ENCODE data around the gene CDK5RAP3. TPM values are rescaled to one million over a fixed set of nuclear protein-coding genes. Genes with fewer than 3 reads are reported as not detected.
"Not testable (repeated sequence)": the region's sequence is repeated elsewhere in the genome, so short reads cannot be mapped to it uniquely, and the experiment has no call there.

The CDK5RAP3 gene, protein sequence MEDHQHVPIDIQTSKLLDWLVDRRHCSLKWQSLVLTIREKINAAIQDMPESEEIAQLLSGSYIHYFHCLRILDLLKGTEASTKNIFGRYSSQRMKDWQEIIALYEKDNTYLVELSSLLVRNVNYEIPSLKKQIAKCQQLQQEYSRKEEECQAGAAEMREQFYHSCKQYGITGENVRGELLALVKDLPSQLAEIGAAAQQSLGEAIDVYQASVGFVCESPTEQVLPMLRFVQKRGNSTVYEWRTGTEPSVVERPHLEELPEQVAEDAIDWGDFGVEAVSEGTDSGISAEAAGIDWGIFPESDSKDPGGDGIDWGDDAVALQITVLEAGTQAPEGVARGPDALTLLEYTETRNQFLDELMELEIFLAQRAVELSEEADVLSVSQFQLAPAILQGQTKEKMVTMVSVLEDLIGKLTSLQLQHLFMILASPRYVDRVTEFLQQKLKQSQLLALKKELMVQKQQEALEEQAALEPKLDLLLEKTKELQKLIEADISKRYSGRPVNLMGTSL
- total RNA-seq, result 52.3 TPM

- peak within 1 kb of the TSS; percentile 94 for H3K4me3 ChIP-seq (ENCODE audit: low read length)
- H3K27me3 ChIP-seq (ENCODE audit: insufficient read depth, low read length), result no peaks in the 10 kb centered on the region
- H3K9me3 ChIP-seq (ENCODE audit: low read depth, low read length), result no peaks in the 10 kb centered on the region
- peaks cover 30% of the 10 kb centered on the region for H3K4me1 ChIP-seq (ENCODE audit: insufficient read depth, low read length)
Measured at GRCh38 chr17:47970725-47971499, at the start of gene CDK5RAP3. TSS of gene CDK5RAP3 (plus strand) at chr17:47971113. CDS start at chr17:47971147, 34 bp downstream.

GRCh38 chr17:47924785-47925677, 45.9 kb upstream of the CDK5RAP3 start:
- no peaks in the 10 kb centered on the region for H3K9me3 ChIP-seq (ENCODE audit: low read depth, low read length)
- no peaks in the 10 kb centered on the region for H3K27me3 ChIP-seq (ENCODE audit: insufficient read depth, low read length)
- H3K4me1 ChIP-seq (ENCODE audit: insufficient read depth, low read length), result no peaks in the 10 kb centered on the region
- H3K4me3 ChIP-seq (ENCODE audit: low read length), result no peak overlapping the region

DNA sequence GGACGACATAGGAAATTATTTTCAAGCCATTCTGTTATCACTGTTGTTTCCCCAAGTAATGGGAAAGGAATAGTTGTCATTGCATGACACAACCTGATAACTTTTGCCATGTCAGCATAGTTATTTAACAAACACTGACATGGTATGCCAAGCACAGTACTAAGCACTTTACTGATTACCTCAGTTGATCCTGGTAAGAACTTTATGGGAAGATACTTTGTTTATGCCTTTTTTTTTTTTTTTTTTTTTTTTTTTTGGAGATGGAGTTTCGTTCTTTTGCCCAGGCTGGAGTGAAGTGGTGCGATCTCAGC, 45.3 kb upstream of the CDK5RAP3 start:
- H3K27me3 ChIP-seq (ENCODE audit: insufficient read depth, low read length), result no peaks in the 10 kb centered on the region
- H3K4me3 ChIP-seq (ENCODE audit: low read length), result no peak overlapping the region
- H3K9me3 ChIP-seq (ENCODE audit: low read depth, low read length), result no peaks in the 10 kb centered on the region
- H3K4me1 ChIP-seq (ENCODE audit: insufficient read depth, low read length), result no peaks in the 10 kb centered on the region

GRCh38 chr17:47927821-47928400, 43.0 kb upstream of the CDK5RAP3 start:
- no peak overlapping the region for H3K4me3 ChIP-seq (ENCODE audit: low read length)
- H3K27me3 ChIP-seq (ENCODE audit: insufficient read depth, low read length), result no peaks in the 10 kb centered on the region
- no peaks in the 10 kb centered on the region for H3K4me1 ChIP-seq (ENCODE audit: insufficient read depth, low read length)
- H3K9me3 ChIP-seq (ENCODE audit: low read depth, low read length), result no peaks in the 10 kb centered on the region

DNA sequence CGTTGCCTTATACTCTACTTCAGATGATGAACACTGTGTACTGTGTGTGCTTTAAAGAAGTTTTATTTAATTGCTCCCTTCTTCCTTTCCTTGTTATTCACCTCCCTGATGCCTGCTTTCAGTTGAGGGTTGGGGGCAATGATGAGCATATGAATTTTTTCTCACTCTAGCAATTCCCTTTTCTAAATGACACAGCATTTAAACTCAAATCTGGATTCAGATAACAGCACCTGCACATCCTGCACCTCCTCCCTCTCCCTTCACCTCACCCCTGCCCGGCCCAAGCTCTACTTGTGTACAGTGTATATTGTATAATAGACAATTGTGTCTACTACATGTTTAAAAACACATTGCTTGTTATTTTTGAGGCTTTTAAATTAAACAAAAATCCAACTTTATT, 42.5 kb upstream of the CDK5RAP3 start:
- H3K9me3 ChIP-seq (ENCODE audit: low read depth, low read length), result no peaks in the 10 kb centered on the region
- H3K4me3 ChIP-seq (ENCODE audit: low read length), result no peak overlapping the region
- no peaks in the 10 kb centered on the region for H3K4me1 ChIP-seq (ENCODE audit: insufficient read depth, low read length)
- no peaks in the 10 kb centered on the region for H3K27me3 ChIP-seq (ENCODE audit: insufficient read depth, low read length)

DNA sequence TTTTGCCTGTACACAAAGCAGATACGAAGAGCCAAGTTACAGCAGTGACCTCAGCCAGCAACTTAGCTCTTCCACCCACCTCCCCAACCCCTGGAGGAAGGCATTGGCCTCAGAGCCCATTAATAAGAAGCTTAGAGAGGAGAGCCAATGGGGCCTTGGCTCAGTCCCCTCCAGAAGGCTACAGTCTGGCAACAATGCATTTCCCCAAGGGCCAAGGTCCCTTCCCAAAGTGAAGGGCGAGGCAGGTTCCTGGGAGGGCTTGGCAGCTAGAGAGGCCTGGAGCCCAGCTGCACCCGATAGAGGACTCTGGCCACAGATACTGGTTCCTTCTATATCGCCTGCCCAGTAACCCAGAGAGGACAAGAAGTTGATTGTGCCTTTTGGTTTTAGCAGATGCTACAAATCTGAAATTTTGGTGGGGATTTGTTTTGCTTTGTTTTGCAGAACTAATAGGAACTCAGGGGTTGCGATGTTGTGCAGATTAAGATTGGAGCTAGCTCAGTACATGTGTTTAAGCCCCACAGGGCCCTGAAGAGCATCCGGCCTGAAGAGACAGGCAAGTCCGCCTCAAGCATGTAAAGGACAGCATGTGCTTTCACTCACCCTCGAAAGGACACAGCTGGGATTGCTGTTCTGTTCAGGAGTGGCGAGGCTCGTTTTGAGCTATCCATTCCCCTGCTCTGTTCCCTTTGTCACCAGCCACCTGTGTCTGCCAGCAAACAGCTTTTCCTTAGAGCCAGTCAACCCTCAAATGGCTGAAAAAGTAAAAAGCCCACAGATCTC, 41.5 kb upstream of the CDK5RAP3 start:
- H3K27me3 ChIP-seq (ENCODE audit: insufficient read depth, low read length), result no peaks in the 10 kb centered on the region

DNA sequence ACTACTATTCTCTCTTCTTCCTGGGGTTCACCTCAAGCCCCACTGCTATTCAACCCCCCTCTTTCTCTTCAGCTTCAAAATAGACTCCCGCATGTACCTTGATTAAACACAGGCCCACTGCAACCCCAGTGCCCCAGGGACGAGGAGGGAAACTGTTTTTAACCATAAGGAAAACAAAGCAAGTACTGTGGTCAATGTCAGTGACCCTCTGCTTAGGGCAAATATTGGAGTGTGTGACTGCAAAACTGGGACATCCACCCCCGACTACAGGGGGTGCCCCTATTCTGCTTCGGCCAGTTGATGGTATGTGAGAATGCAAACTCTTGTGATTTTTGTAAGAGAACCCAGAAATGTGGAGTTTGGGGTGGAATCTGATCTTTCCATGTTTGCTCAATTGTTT, 39.1 kb upstream of the CDK5RAP3 start:
- no peaks in the 10 kb centered on the region for H3K4me1 ChIP-seq (ENCODE audit: insufficient read depth, low read length)
- no peaks in the 10 kb centered on the region for H3K9me3 ChIP-seq (ENCODE audit: low read depth, low read length)
- H3K27me3 ChIP-seq (ENCODE audit: insufficient read depth, low read length), result no peaks in the 10 kb centered on the region
- H3K4me3 ChIP-seq (ENCODE audit: low read length), result no peak overlapping the region

More for the DNA sequence above, 41.5 kb upstream of the CDK5RAP3 start:
- no peaks in the 10 kb centered on the region for H3K4me1 ChIP-seq (ENCODE audit: insufficient read depth, low read length)
- H3K9me3 ChIP-seq (ENCODE audit: low read depth, low read length), result no peaks in the 10 kb centered on the region
- no peak overlapping the region for H3K4me3 ChIP-seq (ENCODE audit: low read length)

GRCh38 chr17:47934856-47935255, 36.1 kb upstream of the CDK5RAP3 start:
- Histone ChIP-seq H3K4me1 (ENCODE audit: insufficient read depth, low read length) (no peaks in the 10 kb centered on the region), H3K27me3 (ENCODE audit: insufficient read depth, low read length) (no peaks in the 10 kb centered on the region), H3K4me3 (ENCODE audit: low read length) (no peak overlapping the region), H3K9me3 (ENCODE audit: low read depth, low read length) (no peaks in the 10 kb centered on the region)

DNA sequence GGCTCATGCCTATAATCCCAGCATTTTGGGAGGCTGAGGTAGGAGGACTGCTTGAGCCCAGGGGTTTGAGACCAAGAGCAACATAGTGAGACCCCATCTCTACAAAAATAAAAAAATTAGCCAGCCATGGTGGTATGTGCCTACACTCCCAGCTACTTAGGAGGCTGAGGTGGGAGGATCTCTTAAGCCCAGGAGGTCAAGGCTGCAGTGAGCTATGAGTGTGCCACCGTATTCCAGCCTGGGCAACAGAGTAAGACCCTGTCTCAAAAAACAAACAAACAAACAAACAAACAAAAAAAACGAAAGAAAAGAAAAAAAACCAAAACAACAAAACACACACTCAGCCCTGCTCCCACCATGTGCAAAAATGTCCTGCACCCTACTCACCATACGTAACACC, 35.4 kb upstream of the CDK5RAP3 start:
- not testable (repeated sequence) for H3K27me3 ChIP-seq (ENCODE audit: insufficient read depth, low read length); H3K9me3 ChIP-seq (ENCODE audit: low read depth, low read length); H3K4me1 ChIP-seq (ENCODE audit: insufficient read depth, low read length); H3K4me3 ChIP-seq (ENCODE audit: low read length)

- peaks cover 6% of the 10 kb centered on the region for H3K4me1 ChIP-seq (ENCODE audit: insufficient read depth, low read length)
- no peaks in the 10 kb centered on the region for H3K9me3 ChIP-seq (ENCODE audit: low read depth, low read length)
- no peak overlapping the region for H3K4me3 ChIP-seq (ENCODE audit: low read length)
- H3K27me3 ChIP-seq (ENCODE audit: insufficient read depth, low read length), result no peaks in the 10 kb centered on the region
Measured at GRCh38 chr17:47935961-47936360, 35.0 kb upstream of the CDK5RAP3 start.

- H3K4me1 ChIP-seq (ENCODE audit: insufficient read depth, low read length), result peaks cover 24% of the 10 kb centered on the region
- no peaks in the 10 kb centered on the region for H3K9me3 ChIP-seq (ENCODE audit: low read depth, low read length)
- no peaks in the 10 kb centered on the region for H3K27me3 ChIP-seq (ENCODE audit: insufficient read depth, low read length)
- H3K4me3 ChIP-seq (ENCODE audit: low read length), result no peak overlapping the region
Measured at GRCh38 chr17:47937941-47938340, 33.0 kb upstream of the CDK5RAP3 start.

DNA sequence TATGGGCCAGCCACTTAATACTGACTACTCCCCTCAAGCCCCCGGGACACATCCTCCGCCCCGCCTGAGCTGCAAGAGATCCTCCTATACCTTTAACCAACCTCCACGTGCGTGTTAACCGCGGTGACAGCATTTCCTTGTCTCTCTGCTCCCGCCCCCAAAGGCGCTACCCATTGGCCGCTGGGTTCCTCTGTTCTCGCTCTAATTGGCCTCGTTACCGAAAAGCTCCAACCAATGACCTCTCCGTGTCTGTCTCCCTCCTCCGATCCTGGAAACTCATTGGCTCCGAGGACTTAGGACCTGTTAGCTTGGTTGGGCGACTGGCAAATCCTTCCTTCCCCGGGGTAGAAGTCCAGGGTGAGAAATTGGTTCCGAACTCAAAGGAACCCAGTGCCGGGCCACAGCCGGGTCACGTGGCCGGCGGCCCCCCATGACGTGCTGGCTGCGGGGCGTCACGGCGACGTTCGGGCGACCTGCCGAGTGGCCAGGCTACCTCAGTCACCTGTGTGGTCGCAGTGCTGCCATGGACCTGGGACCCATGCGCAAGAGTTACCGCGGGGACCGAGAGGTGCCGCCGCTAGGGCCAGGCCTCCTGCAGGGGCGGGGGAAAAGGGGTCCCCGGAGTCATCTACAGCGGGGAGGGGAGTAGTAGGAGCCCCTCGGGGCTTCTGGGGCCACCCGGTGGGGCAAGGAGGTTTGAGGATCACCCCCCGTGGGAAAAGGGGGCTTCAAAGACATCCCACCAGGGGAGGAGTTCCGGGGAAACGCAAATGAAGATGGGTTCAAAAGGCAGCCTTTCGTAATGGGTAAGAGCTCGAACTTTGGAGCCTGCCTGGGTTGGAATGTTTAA, 29.4 kb upstream of the CDK5RAP3 start, which contains the start of gene PNPO:
TSS of gene PNPO (plus strand) at position 326 of the 850 bp plus-strand sequence. CDS start at position 431, 105 bp downstream.
- Histone ChIP-seq H3K4me3 (ENCODE audit: low read length) (peak within 1 kb of the TSS; percentile 72), H3K9me3 (ENCODE audit: low read depth, low read length) (no peaks in the 10 kb centered on the region), H3K4me1 (ENCODE audit: insufficient read depth, low read length) (peaks cover 58% of the 10 kb centered on the region), H3K27me3 (ENCODE audit: insufficient read depth, low read length) (no peaks in the 10 kb centered on the region)

DNA sequence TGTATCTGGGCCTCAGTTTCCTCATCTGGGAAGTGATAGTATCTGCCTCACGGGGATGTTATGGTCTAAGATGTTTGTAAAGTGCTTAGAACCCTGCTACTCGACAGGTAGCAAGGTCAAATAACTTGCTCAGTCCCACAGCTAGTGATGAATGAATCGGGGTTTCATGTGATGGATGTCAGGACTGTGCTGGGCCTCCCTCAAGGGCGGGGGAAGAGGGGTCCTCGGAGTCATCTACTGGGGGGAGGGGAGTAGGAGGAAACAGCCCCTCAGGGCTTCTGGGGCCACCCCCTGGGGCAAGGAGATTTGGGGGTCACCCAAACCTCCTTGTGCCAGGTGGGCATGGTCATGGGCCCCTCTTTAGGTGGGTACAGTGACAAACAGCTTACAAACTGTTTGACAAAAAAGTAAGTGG, 28.8 kb upstream of the CDK5RAP3 start:
- H3K27me3 ChIP-seq (ENCODE audit: insufficient read depth, low read length), result no peaks in the 10 kb centered on the region
- H3K4me1 ChIP-seq (ENCODE audit: insufficient read depth, low read length), result peaks cover 64% of the 10 kb centered on the region
- peak overlapping the region; percentile 72 for H3K4me3 ChIP-seq (ENCODE audit: low read length)
- H3K9me3 ChIP-seq (ENCODE audit: low read depth, low read length), result no peaks in the 10 kb centered on the region
